MM.1S (cell line): ENCODE data around the gene ATP13A3.

ENCODE experiments used
- CTCF ChIP-seq: fragments of 300-600 bp; sonication (generic); IDR thresholded peaks from 2 replicates; pipeline ENCODE4 v1.5.1; 2016; ENCODE audit warnings: antibody characterized with exemption, low read length, mixed read lengths
- EZH2phosphoT487 ChIP-seq: fragments of 300-600 bp; sonication (generic); IDR thresholded peaks from 2 replicates; pipeline ENCODE4 v1.6.1; 2018; ENCODE audit warnings: antibody characterized with exemption, low read length

- TF ChIP-seq CTCF (no peak), EZH2phosphoT487 (no peak)
These were observed 98.8 kb downstream of the ATP13A3 start for GRCh38 chr3:194387926-194388418.
